HCT116 (cell line): ENCODE results near the gene SLCO2B1. TPM values are rescaled to one million over a fixed set of nuclear protein-coding genes. Genes with fewer than 3 reads are reported as not detected.

Experiments used
- ATAC-seq: fragments of 200-7000 bp; cut with Tn5 transposase; 2 replicates; pipeline ENCODE4 v1.9.1; 2020; ENCODE audit warnings: mild to moderate bottlenecking, moderate library complexity
- BruUV-seq: library from RNA; stranded (reverse); fragments of 400-500 nt; replicated peaks from 2 replicates; lab custom pipeline; 2021; lab: Mats Ljungman, UMichigan
- CTCF ChIA-PET: fragments of 300-600 bp; sonication (Branson Sonifier 250); formaldehyde crosslinking; loops from one replicate; lab custom pipeline; 2021; ENCODE audit warnings: antibody characterized with exemption; lab: Charles Lee
- POLR2A ChIA-PET: fragments of 300-600, 350-600 bp; sonication (Branson Sonifier 250); formaldehyde crosslinking; loops from one replicate; lab custom pipeline; 2021; ENCODE audit warnings: antibody characterized with exemption; lab: Charles Lee
- RAD21 ChIA-PET, 2 experiments: fragments of 300-600 bp; sonication (Branson Sonifier 250); formaldehyde crosslinking; loops; one replicate each; lab custom pipeline; 2023; ENCODE audit warnings: low total read pairs in 2 of 2; ENCODE audit not compliant: uncharacterized antibody in 2 of 2, unreplicated experiment in 2 of 2, low non-redundant PET in 1 of 2; lab: Charles Lee
- DNase-seq: peaks from one replicate; pipeline ENCODE4 v3.0.0-alpha.2; 2010; ENCODE audit warnings: low read depth, low spot score
- H2AFZ ChIP-seq: fragments of 200-600 bp; shearing (Covaris generic), sonication (generic); 2 replicates; pipeline ENCODE4 v1.6.1; 2017; ENCODE audit warnings: low read depth, mixed run types, mixed read lengths, antibody characterized with exemption, low read length; ENCODE audit not compliant: poor library complexity, severe bottlenecking
- H3K27ac ChIP-seq: 2 replicates; pipeline ENCODE4 v1.5.1; 2012; ENCODE audit warnings: low read depth, low read length
- H3K27me3 ChIP-seq: fragments of 200-600 bp; sonication (generic); 2 replicates; pipeline ENCODE4 v1.6.1; 2016; ENCODE audit warnings: mixed run types, low read length, mixed read lengths; ENCODE audit not compliant: insufficient read depth
- H3K36me3 ChIP-seq, 2 experiments: fragments of 200-500 bp in 1 of 2; fragments of 200-600 bp in 1 of 2; sonication (Bioruptor generic) in 1 of 2; sonication (generic) in 1 of 2; 2 replicates each; pipeline versions ENCODE4 v1.5.1 to v1.6.1; 2014 to 2016; ENCODE audit warnings: low read length in 2 of 2, inconsistent platforms in 1 of 2, mixed read lengths in 1 of 2, mixed run types in 1 of 2; ENCODE audit not compliant: insufficient read depth in 2 of 2, control insufficient read depth in 1 of 2
- H3K4me1 ChIP-seq, 2 experiments: fragments of 200-600 bp in 1 of 2; sonication (generic) in 1 of 2; 2 replicates each; pipeline versions ENCODE4 v1.5.1 to v1.6.1; 2012 to 2017; ENCODE audit warnings: low read length in 2 of 2, inconsistent platforms in 1 of 2, mild to moderate bottlenecking in 1 of 2, mixed read lengths in 1 of 2, mixed run types in 1 of 2, moderate library complexity in 1 of 2; ENCODE audit not compliant: insufficient read depth in 2 of 2, control insufficient read depth in 1 of 2
- H3K4me2 ChIP-seq: fragments of 200-600 bp; sonication (generic); 2 replicates; pipeline ENCODE4 v1.6.1; 2017; ENCODE audit warnings: mixed run types, low read length, mixed read lengths
- H3K4me3 ChIP-seq, 2 experiments: fragments of 200-600 bp in 1 of 2; sonication (generic) in 1 of 2; replicated peaks in 1 of 2; 2 replicates each; pipeline ENCODE4 v1.5.1; 2011 to 2016; ENCODE audit warnings: low read length in 2 of 2, control low read depth in 1 of 2, low read depth in 1 of 2, mild to moderate bottlenecking in 1 of 2, mixed read lengths in 1 of 2, mixed run types in 1 of 2
- H3K79me2 ChIP-seq: fragments of 200-600 bp; sonication (generic); 2 replicates; pipeline ENCODE4 v1.6.1; 2017; ENCODE audit warnings: mild to moderate bottlenecking, mixed run types, low read length, moderate library complexity, mixed read lengths; ENCODE audit not compliant: insufficient read depth
- H3K9ac ChIP-seq: fragments of 200-600 bp; sonication (generic); 2 replicates; pipeline ENCODE4 v1.6.1; 2016; ENCODE audit warnings: low read length, mixed read lengths
- H3K9me2 ChIP-seq: fragments of 200-600 bp; sonication (generic), shearing (Covaris generic); 2 replicates; pipeline ENCODE4 v1.6.1; 2017; ENCODE audit warnings: mixed run types, mild to moderate bottlenecking, moderate library complexity; ENCODE audit not compliant: insufficient read depth
- H3K9me3 ChIP-seq, 2 experiments: fragments of 200-500 bp in 1 of 2; fragments of 200-600 bp in 1 of 2; sonication (Bioruptor generic) in 1 of 2; sonication (generic) in 1 of 2; 2 replicates each; pipeline ENCODE4 v1.6.1; 2014 to 2017; ENCODE audit warnings: low read length in 2 of 2, mixed read lengths in 2 of 2, inconsistent platforms in 1 of 2, low read depth in 1 of 2, mild to moderate bottlenecking in 1 of 2, mixed run types in 1 of 2, moderate library complexity in 1 of 2; ENCODE audit not compliant: control insufficient read depth in 1 of 2, insufficient read depth in 1 of 2
- H4K20me1 ChIP-seq: fragments of 200-600 bp; sonication (generic), shearing (Covaris generic); 2 replicates; pipeline ENCODE4 v1.6.1; 2017; ENCODE audit warnings: mixed run types, mild to moderate bottlenecking, moderate library complexity; ENCODE audit not compliant: insufficient read depth
- CBX3 ChIP-seq: IDR thresholded peaks from 2 replicates; pipeline ENCODE4 v1.6.1; 2012; ENCODE audit warnings: low read depth
- CEBPB ChIP-seq: IDR thresholded peaks from 2 replicates; pipeline ENCODE4 v1.6.1; 2012; ENCODE audit warnings: low read depth
- EGR1 ChIP-seq: IDR thresholded peaks from 2 replicates; pipeline ENCODE4 v1.6.1; 2012; ENCODE audit warnings: low read depth
- ELF1 ChIP-seq: IDR thresholded peaks from 2 replicates; pipeline ENCODE4 v1.6.1; 2012; ENCODE audit warnings: low read depth, borderline replicate concordance
- EZH2 ChIP-seq: fragments of 200-600 bp; sonication (generic); IDR thresholded peaks from 2 replicates; pipeline ENCODE4 v1.6.1; 2017; ENCODE audit warnings: antibody characterized with exemption, mixed run types
- EZH2phosphoT487 ChIP-seq: fragments of 200-600 bp; IDR thresholded peaks from 2 replicates; pipeline ENCODE4 v1.6.1; 2018; ENCODE audit warnings: antibody characterized with exemption, borderline replicate concordance
- FOSL1 ChIP-seq: IDR thresholded peaks from 2 replicates; pipeline ENCODE4 v1.6.1; 2012; ENCODE audit warnings: low read depth
- JUND ChIP-seq: IDR thresholded peaks from 2 replicates; pipeline ENCODE4 v1.6.1; 2012
- POLR2A ChIP-seq: IDR thresholded peaks from 2 replicates; pipeline ENCODE4 v1.7.0; 2011; ENCODE audit warnings: borderline replicate concordance; ENCODE audit not compliant: insufficient read depth, insufficient read length; ENCODE audit errors: extremely low read depth
- POLR2AphosphoS5 ChIP-seq: IDR thresholded peaks from 2 replicates; pipeline ENCODE4 v1.6.1; 2011; ENCODE audit warnings: mild to moderate bottlenecking, low read depth, low read length, moderate library complexity
- RAD21 ChIP-seq: IDR thresholded peaks from 2 replicates; pipeline ENCODE4 v1.6.1; 2012; ENCODE audit warnings: low read depth, mild to moderate bottlenecking
- SIN3A ChIP-seq: IDR thresholded peaks from 2 replicates; pipeline ENCODE4 v1.6.1; 2012; ENCODE audit warnings: low read depth
- SP1 ChIP-seq: IDR thresholded peaks from 2 replicates; pipeline ENCODE4 v1.6.1; 2012; ENCODE audit warnings: low read depth
- TCF7L2 ChIP-seq: IDR thresholded peaks from 2 replicates; pipeline ENCODE4 v1.7.0; 2011; ENCODE audit warnings: borderline replicate concordance, inconsistent platforms; ENCODE audit not compliant: insufficient read depth, insufficient read length; ENCODE audit errors: extremely low read depth
- ZFX ChIP-seq: fragments of 450-650 bp; IDR thresholded peaks from 2 replicates; pipeline ENCODE4 v1.6.1; 2017
- ZNF274 ChIP-seq: fragments of 200-500 bp; sonication (Bioruptor generic); IDR thresholded peaks from 2 replicates; pipeline ENCODE4 v1.6.1; 2014; ENCODE audit warnings: mild to moderate bottlenecking, low read depth, low read length, inconsistent platforms
- intact Hi-C: fragments of 100-400 bp; cut with micrococcal nuclease; formaldehyde crosslinking; loops from 2 replicates; pipeline ENCODE4 v1.10.0; 2022
- total RNA-seq: library from RNA; stranded (reverse); gene quantifications from one replicate; pipeline ENCODE4 v1.2.1, GENCODE V29; 2021; ENCODE audit not compliant: unreplicated experiment
- TF ChIP-seq, protein P1 (sequence below): IDR thresholded peaks from 2 replicates; pipeline ENCODE4 v1.6.1; 2012
- TF ChIP-seq, protein P2 (sequence below), 3 experiments: fragments of 200-600 bp in 1 of 3; sonication (generic) in 1 of 3; IDR thresholded peaks in 2 of 3; conservative IDR thresholded peaks in 1 of 3; 2 replicates each; pipeline ENCODE4 v1.5.1; 2012 to 2017; ENCODE audit warnings: low read depth in 2 of 3, low read length in 2 of 3, antibody characterized with exemption in 1 of 3, borderline replicate concordance in 1 of 3, control low read depth in 1 of 3, mild to moderate bottlenecking in 1 of 3, mixed read lengths in 1 of 3, mixed run types in 1 of 3, moderate library complexity in 1 of 3; ENCODE audit not compliant: insufficient read depth in 1 of 3
- TF ChIP-seq, protein P3 (sequence below): IDR thresholded peaks from 2 replicates; pipeline ENCODE4 v1.6.1; 2011; ENCODE audit warnings: mild to moderate bottlenecking, low read length, moderate library complexity; ENCODE audit not compliant: insufficient replicate concordance; ENCODE audit errors: extremely low read depth

The SLCO2B1 gene
- total RNA-seq, 1 experiment from 2014 or later, result 0.81 TPM

DNA sequence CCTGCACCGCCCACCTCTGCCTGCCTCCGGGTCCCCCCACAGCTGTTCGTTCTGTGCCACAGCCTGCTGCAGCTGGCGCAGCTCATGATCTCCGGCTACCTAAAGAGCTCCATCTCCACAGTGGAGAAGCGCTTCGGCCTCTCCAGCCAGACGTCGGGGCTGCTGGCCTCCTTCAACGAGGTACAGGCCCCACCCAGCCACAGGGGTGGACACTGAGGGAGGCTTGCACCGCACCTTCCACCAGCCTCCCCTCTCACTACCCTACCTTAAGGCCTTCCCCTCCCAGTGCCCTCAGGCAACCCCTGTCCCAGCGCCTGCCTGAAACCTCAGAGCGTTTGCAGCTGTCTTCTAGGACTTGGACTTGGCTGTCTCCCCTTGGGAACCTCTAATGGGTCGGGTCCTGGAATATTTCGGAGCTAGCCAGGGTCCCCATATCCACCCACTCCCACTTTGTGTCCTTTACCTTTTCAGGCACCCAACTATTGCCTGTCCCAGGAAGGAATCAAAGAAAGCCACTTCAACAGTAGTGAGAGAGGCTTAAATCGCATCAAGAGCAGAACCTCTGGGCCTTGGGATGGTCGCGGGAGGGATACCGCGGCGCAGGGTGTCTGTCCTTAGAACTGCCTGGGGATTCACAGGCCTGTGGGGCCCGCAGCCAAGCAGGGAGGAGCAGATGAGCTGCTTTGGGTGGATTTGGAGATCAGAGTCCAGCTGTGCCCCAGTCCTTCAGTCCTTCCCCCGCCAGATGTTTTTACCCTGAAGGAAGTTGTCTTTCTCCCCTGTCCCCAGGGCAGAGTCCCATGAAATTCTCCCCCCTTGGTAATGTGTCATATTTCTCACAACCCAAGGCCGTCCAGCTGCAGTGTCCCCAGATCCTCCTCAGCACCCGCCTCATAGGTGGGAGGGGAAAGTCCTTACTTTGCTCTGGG is 13.3 kb downstream of the SLCO2B1 start:
- no peaks in the 10 kb centered on the region for H3K36me3 ChIP-seq

More for the DNA sequence above, 13.3 kb downstream of the SLCO2B1 start:
- TF ChIP-seq ZNF274 (no peak), EGR1 (no peak), POLR2AphosphoS5 (no peak), CBX3 (no peak), CEBPB (no peak), ZFX (no peak), TCF7L2 (no peak), EZH2phosphoT487 (no peak), RAD21 (no peak), JUND (no peak), SIN3A (no peak), EZH2 (no peak), FOSL1 (no peak), ELF1 (no peak), SP1 (no peak), POLR2A (no peak)
- TF ChIP-seq, protein P1, sequence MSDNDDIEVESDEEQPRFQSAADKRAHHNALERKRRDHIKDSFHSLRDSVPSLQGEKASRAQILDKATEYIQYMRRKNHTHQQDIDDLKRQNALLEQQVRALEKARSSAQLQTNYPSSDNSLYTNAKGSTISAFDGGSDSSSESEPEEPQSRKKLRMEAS, result no peak
- TF ChIP-seq, protein P2, sequence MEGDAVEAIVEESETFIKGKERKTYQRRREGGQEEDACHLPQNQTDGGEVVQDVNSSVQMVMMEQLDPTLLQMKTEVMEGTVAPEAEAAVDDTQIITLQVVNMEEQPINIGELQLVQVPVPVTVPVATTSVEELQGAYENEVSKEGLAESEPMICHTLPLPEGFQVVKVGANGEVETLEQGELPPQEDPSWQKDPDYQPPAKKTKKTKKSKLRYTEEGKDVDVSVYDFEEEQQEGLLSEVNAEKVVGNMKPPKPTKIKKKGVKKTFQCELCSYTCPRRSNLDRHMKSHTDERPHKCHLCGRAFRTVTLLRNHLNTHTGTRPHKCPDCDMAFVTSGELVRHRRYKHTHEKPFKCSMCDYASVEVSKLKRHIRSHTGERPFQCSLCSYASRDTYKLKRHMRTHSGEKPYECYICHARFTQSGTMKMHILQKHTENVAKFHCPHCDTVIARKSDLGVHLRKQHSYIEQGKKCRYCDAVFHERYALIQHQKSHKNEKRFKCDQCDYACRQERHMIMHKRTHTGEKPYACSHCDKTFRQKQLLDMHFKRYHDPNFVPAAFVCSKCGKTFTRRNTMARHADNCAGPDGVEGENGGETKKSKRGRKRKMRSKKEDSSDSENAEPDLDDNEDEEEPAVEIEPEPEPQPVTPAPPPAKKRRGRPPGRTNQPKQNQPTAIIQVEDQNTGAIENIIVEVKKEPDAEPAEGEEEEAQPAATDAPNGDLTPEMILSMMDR (IDR thresholded peaks at IDR 0.05 in 2 of 3, conservative IDR thresholded peaks at IDR 0.05 in 1 of 3; ENCODE audit: borderline replicate concordance in 1 of 3, insufficient read depth in 1 of 3, low read depth in 2 of 3, low read length in 2 of 3), result no peak
- TF ChIP-seq, protein P3, sequence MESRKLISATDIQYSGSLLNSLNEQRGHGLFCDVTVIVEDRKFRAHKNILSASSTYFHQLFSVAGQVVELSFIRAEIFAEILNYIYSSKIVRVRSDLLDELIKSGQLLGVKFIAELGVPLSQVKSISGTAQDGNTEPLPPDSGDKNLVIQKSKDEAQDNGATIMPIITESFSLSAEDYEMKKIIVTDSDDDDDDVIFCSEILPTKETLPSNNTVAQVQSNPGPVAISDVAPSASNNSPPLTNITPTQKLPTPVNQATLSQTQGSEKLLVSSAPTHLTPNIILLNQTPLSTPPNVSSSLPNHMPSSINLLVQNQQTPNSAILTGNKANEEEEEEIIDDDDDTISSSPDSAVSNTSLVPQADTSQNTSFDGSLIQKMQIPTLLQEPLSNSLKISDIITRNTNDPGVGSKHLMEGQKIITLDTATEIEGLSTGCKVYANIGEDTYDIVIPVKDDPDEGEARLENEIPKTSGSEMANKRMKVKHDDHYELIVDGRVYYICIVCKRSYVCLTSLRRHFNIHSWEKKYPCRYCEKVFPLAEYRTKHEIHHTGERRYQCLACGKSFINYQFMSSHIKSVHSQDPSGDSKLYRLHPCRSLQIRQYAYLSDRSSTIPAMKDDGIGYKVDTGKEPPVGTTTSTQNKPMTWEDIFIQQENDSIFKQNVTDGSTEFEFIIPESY, result no peak
- TF ChIP-seq, all 23 proteins: peak for 0
- ChIA-PET CTCF (no interaction called here), RAD21 (interaction anchor here in 1 of 2 experiments (0.5 kb wide), 1 partner anchor 107 kb away, joined by 3 read pairs; no protein-coding TSS in a partner anchor), POLR2A (no interaction called here)
- no peak for ATAC-seq
- no peaks in the 10 kb centered on the region for H3K9me2 ChIP-seq
- H3K9ac ChIP-seq, result no peak overlapping the region
- no peaks in the 10 kb centered on the region for H3K9me3 ChIP-seq
- H4K20me1 ChIP-seq, result no peaks in the 10 kb centered on the region
- no peak overlapping the region for H2AFZ ChIP-seq
- no peaks in the 10 kb centered on the region for H3K79me2 ChIP-seq
- H3K27ac ChIP-seq, result no peak overlapping the region
- no TSS peak for BruUV-seq
- 0 out of 2 replicates have a peak, but pooled peaks cover 4% of the 10 kb centered on the region for H3K27me3 ChIP-seq
- intact Hi-C loops, result no loop called here
- H3K4me2 ChIP-seq, result no peak overlapping the region
- peaks cover 0 to 10% of the 10 kb centered on the region in 2 experiments; a peak in 3 of 4 replicates for H3K4me1 ChIP-seq
- no peak for DNase-seq
- H3K4me3 ChIP-seq, result no peak overlapping the region
